Activated gamma-delta T cell (primary cell): ENCODE data around the gene ITGA6.

Source experiments
- DNase-seq: peaks from one replicate; lab custom pipeline; 2025; lab: John Stamatoyannopoulos, UW

Gene ITGA6

GRCh38 chr2:172440795-172441194 lies 13.4 kb downstream of the ITGA6 start:
- no peak for DNase-seq

GRCh38 chr2:172442072-172442895 lies 14.9 kb downstream of the ITGA6 start:
- DNase-seq, result no peak

- DNase-seq, result no peak
Observed at GRCh38 chr2:172445851-172446250, 18.5 kb downstream of the ITGA6 start.

DNA sequence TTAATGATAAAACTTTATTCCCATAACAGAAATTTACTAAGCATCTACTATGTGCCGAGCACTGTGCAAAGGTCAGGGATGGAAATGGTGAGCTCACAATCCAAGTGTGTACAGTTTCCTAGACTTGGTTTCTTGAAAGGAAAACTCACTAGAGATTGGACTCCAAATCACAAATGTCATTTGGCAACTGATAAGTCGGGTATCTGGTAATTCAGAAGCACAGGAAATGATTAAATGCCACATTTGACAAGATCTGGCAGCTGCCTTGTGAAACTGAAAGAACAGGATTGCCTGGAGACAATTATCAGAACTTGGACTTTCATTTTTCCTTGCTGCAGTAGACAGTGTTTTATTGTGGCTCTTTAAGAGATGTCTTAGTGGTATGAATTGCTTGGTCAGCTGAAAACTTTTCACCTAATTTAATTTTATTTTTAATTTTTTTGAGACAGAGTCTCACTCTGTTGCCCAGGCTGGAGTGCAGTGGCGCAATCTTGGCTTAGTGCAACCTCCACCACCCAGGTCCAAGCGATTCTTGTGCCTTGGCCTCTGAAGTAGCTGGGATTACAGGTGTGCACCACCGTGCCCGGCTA lies 19.2 kb downstream of the ITGA6 start:
- DNase-seq, result no peak

GRCh38 chr2:172447811-172448493 lies 20.6 kb downstream of the ITGA6 start:
- DNase-seq, result no peak

GRCh38 chr2:172448544-172449267 lies 21.3 kb downstream of the ITGA6 start:
- DNase-seq, result no peak

GRCh38 chr2:172449911-172450550 lies 22.6 kb downstream of the ITGA6 start:
- DNase-seq, result no peak

GRCh38 chr2:172451923-172452322 lies 24.5 kb downstream of the ITGA6 start:
- DNase-seq, result no peak

DNA sequence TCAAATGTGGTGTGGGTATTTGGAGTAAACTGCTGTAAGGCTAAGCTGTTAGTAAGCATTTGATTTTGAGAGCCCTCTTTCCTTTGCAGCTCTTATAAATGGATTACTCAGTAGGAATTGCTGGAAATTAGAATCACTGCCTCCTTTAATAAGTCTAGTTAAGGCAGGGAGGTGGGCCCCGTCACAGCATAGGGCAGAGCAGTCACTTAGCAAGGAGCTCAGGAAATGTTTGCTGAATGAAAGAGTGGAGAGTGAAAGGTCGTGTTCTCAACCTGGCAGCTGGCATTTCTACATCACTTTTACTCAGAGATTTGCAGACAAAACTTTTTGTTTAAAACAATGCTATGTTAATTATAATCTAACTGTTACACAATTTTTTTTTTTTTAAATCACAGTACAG lies 25.5 kb downstream of the ITGA6 start:
- DNase-seq, result no peak

- DNase-seq, result no peak
Observed at GRCh38 chr2:172454404-172455120, 27.2 kb downstream of the ITGA6 start.

DNA sequence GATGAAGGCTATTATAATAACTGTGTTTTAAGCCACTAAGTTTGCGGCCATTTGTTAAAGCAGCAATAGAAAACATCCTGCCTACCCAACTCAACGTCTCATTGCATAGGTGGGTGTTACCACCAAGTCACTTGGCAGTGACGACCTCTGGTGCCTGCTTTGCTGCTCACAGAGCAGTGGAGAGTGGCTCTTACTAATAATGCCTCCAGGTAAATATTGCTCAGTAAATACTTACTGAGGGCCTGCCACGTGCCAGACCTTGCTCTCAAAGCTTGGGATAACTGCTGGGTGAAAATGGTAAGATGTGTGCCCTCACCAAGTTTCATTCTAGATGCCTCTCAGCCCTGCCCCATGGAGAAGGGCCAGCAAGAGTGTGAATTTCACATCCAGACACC lies 27.7 kb downstream of the ITGA6 start:
- DNase-seq, result no peak

- DNase-seq, result no peak
Observed at GRCh38 chr2:172456002-172456401, 28.6 kb downstream of the ITGA6 start.

DNA sequence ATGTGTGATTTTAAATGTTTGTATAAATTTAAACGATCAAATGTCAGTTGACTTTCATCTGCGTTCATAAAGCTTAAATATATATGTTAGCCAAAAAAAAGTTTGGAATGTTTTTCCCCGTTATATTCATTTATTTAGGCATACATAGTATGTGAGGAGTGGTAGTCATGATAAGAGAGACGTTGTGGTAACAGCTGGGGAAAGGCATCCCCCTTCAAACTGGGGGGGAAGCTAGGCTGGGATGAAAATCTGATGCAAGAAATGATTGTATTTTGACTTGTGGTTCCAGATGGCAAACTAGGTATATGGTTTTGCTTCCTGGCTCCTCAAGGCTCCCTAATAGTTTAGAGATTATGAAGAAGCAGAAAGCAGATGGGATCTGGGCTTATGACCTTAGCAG lies 30.1 kb downstream of the ITGA6 start:
- no peak for DNase-seq

GRCh38 chr2:172458561-172459124 lies 31.3 kb downstream of the ITGA6 start:
- DNase-seq, result no peak

GRCh38 chr2:172460780-172461201 lies 33.4 kb downstream of the ITGA6 start:
- no peak for DNase-seq

GRCh38 chr2:172461591-172462372 lies 34.4 kb downstream of the ITGA6 start:
- DNase-seq, result peak; percentile 35

- DNase-seq, result no peak
Observed at GRCh38 chr2:172462373-172462848, 35.0 kb downstream of the ITGA6 start.

DNA sequence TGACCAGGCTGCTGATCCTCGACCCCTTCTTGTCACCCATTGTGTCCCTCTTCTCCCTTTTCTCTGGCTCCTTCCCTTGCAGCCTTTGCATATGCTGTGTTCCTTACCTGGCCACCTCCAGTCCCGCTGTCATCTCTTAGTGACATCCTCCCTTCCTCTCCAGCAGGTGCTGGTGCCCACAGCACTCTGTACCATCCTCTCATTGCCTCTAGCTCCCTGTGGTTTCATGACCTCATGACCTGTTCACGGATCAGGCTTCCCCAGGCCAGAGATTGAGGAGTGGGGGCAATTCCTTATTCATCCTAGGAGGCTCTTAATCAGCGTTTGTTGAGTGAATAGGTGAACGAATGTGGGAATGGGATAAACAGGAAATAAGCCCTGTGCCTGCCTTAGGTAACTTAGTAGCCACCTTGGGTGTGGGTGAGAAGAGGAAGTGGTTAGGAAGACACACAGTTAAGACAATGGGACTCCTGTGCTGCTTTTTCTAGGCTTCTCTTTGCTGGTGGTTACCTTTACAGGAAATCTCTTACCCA lies 35.5 kb downstream of the ITGA6 start:
- DNase-seq, result no peak

DNA sequence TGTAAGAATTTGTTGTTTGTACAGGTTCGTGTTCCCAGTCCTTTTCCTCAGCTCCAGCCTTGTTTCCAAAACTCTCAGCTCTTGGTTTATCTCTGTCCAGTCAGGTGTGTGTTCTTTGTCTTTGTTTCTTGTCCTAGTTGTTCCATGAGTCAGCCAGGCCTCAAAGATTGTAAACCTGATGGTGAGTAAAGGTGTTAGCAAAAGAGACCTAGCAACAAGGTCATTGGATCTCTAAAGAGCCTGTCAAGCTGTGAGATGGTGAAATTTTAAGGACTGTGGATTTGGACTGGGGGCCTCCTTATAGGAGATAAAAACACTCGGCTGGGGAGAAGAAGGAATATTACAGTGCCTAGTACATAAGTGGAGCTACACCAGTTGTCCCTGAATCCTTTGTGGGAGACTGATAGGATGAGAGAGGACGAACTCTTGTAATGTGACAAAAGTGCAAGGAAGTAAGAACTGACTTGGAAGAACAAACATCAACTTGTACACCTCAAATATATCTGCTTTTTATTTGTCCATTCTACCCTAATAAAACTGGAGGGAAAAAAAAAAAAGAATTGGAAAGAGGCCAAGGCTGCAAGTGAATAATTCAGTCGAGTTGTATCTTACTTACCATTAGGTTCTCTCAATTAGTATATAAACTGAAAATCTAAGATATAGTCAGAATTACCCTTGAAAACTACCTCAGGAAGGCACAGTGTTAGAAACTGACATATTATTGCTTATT lies 37.2 kb downstream of the ITGA6 start:
- DNase-seq, result no peak
